ENCODE measurements around the gene IL1RL2.

IL1RL2 gene

GRCh38 chr2:102240640-102241370 is 54.0 kb downstream of the IL1RL2 start:
- DNase-seq, result peak; percentile 85

- no peak for DNase-seq
Observed at GRCh38 chr2:102241616-102242305, 54.9 kb downstream of the IL1RL2 start.

GRCh38 chr2:102245266-102246151 is 58.7 kb downstream of the IL1RL2 start:
- no peak for DNase-seq

- no peak for DNase-seq
Observed at GRCh38 chr2:102250278-102250821, 63.5 kb downstream of the IL1RL2 start.

GRCh38 chr2:102251042-102251848 is 64.4 kb downstream of the IL1RL2 start:
- DNase-seq, result peak; percentile 50

- DNase-seq, result no peak
Observed at GRCh38 chr2:102251849-102252203, 65.0 kb downstream of the IL1RL2 start.

GRCh38 chr2:102252236-102252635 is 65.4 kb downstream of the IL1RL2 start:
- no peak for DNase-seq

- DNase-seq, result no peak
Observed at GRCh38 chr2:102253140-102253752, 66.4 kb downstream of the IL1RL2 start.

- no peak for DNase-seq
Observed at GRCh38 chr2:102253753-102254150, 66.9 kb downstream of the IL1RL2 start.

GRCh38 chr2:102256276-102256675 is 69.5 kb downstream of the IL1RL2 start:
- no peak for DNase-seq

GRCh38 chr2:102256874-102257462 is 70.1 kb downstream of the IL1RL2 start:
- no peak for DNase-seq

GRCh38 chr2:102258025-102258385 is 71.2 kb downstream of the IL1RL2 start:
- DNase-seq, result no peak

GRCh38 chr2:102258386-102259074 is 71.7 kb downstream of the IL1RL2 start:
- DNase-seq, result no peak

- no peak for DNase-seq
Observed at GRCh38 chr2:102261467-102262135, 74.8 kb downstream of the IL1RL2 start.

- DNase-seq, result no peak
Observed at GRCh38 chr2:102262216-102263129, 75.7 kb downstream of the IL1RL2 start.

GRCh38 chr2:102264952-102265351 is 78.1 kb downstream of the IL1RL2 start:
- DNase-seq, result no peak

- no peak for DNase-seq
Observed at GRCh38 chr2:102266204-102266603, 79.4 kb downstream of the IL1RL2 start.

- no peak for DNase-seq
Observed at GRCh38 chr2:102267774-102268173, 81.0 kb downstream of the IL1RL2 start.

GRCh38 chr2:102268510-102269199 is 81.8 kb downstream of the IL1RL2 start:
- no peak for DNase-seq

Data from stimulated activated naive CD4-positive, alpha-beta T cell treated with Interleukin-2 at 50 U/mL for 16 hours (primary cell).